ENCODE measurements around the gene FGD3.
"Not testable (repeated sequence)": the region's sequence is repeated elsewhere in the genome, so short reads cannot be mapped to it uniquely, and the experiment has no call there.

Gene FGD3

GRCh38 chr9:92974761-92975755, 27.7 kb downstream of the FGD3 start:
- no peak for DNase-seq (ENCODE audit: low read depth)

- DNase-seq (ENCODE audit: low read depth), result no peak
These were observed 29.1 kb downstream of the FGD3 start for GRCh38 chr9:92976431-92976830.

- DNase-seq (ENCODE audit: low read depth), result no peak
These were observed 30.0 kb downstream of the FGD3 start for GRCh38 chr9:92977279-92977678.

GRCh38 chr9:92978345-92978875, 31.1 kb downstream of the FGD3 start:
- DNase-seq (ENCODE audit: low read depth), result no peak

GRCh38 chr9:92979283-92980056, 32.1 kb downstream of the FGD3 start:
- no peak for DNase-seq (ENCODE audit: low read depth)

GRCh38 chr9:92980085-92980745, 32.9 kb downstream of the FGD3 start:
- no peak for DNase-seq (ENCODE audit: low read depth)

GRCh38 chr9:92982130-92982529, 34.8 kb downstream of the FGD3 start:
- DNase-seq (ENCODE audit: low read depth), result no peak

GRCh38 chr9:92983984-92984589, 36.8 kb downstream of the FGD3 start:
- no peak for DNase-seq (ENCODE audit: low read depth)

- DNase-seq (ENCODE audit: low read depth), result no peak
These were observed 37.7 kb downstream of the FGD3 start for GRCh38 chr9:92984976-92985375.

- DNase-seq (ENCODE audit: low read depth), result no peak
These were observed 39.1 kb downstream of the FGD3 start for GRCh38 chr9:92986176-92987119.

GRCh38 chr9:92988215-92988768, 41.0 kb downstream of the FGD3 start:
- DNase-seq (ENCODE audit: low read depth), result no peak

- DNase-seq (ENCODE audit: low read depth), result no peak
These were observed 42.2 kb downstream of the FGD3 start for GRCh38 chr9:92989561-92989960.

GRCh38 chr9:92990461-92990860, 43.1 kb downstream of the FGD3 start:
- no peak for DNase-seq (ENCODE audit: low read depth)

GRCh38 chr9:92992549-92992948, 45.2 kb downstream of the FGD3 start:
- no peak for DNase-seq (ENCODE audit: low read depth)

- DNase-seq (ENCODE audit: low read depth), result not testable (repeated sequence)
These were observed 51.5 kb downstream of the FGD3 start for GRCh38 chr9:92998871-92999270.

GRCh38 chr9:93001031-93001430, 53.7 kb downstream of the FGD3 start:
- DNase-seq (ENCODE audit: low read depth), result no peak

- DNase-seq (ENCODE audit: low read depth), result no peak
These were observed 55.4 kb downstream of the FGD3 start for GRCh38 chr9:93002700-93003099.

GRCh38 chr9:93003552-93004407, 56.5 kb downstream of the FGD3 start:
- peak; percentile 4 for DNase-seq (ENCODE audit: low read depth)

GRCh38 chr9:93004561-93004960, 57.2 kb downstream of the FGD3 start:
- DNase-seq (ENCODE audit: low read depth), result no peak

Measured in stromal cell of bone marrow (primary cell).